Upper lobe of left lung (tissue), 4 donors: ENCODE results near the gene CFAP157.

Source experiments
- EP300 ChIP-seq, 4 donors: sonication (generic); formaldehyde crosslinking; IDR thresholded peaks; one replicate each; pipeline ENCODE4 v1.5.1; 2017; ENCODE audit warnings: antibody characterized with exemption in 4 of 4, control low read depth in 2 of 4
- POLR2A ChIP-seq, 4 donors: fragments of 450-650 bp; IDR thresholded peaks; one replicate each; pipeline ENCODE4 v1.5.1; 2016 to 2017; ENCODE audit warnings: antibody characterized with exemption in 4 of 4, mild to moderate bottlenecking in 2 of 4
- POLR2AphosphoS5 ChIP-seq, 2 donors: sonication (generic); formaldehyde crosslinking; IDR thresholded peaks; one replicate each; pipeline ENCODE4 v1.5.1; 2017; ENCODE audit warnings: antibody characterized with exemption in 2 of 2
- TF ChIP-seq, protein P1 (sequence below), 6 experiments: fragments of 450-650 bp in 4 of 6; fragments of 200-600 bp in 2 of 6; sonication (generic) in 2 of 6; IDR thresholded peaks; one replicate each; pipeline ENCODE4 v1.5.1; 2016 to 2019; ENCODE audit warnings: antibody characterized with exemption in 6 of 6

DNA sequence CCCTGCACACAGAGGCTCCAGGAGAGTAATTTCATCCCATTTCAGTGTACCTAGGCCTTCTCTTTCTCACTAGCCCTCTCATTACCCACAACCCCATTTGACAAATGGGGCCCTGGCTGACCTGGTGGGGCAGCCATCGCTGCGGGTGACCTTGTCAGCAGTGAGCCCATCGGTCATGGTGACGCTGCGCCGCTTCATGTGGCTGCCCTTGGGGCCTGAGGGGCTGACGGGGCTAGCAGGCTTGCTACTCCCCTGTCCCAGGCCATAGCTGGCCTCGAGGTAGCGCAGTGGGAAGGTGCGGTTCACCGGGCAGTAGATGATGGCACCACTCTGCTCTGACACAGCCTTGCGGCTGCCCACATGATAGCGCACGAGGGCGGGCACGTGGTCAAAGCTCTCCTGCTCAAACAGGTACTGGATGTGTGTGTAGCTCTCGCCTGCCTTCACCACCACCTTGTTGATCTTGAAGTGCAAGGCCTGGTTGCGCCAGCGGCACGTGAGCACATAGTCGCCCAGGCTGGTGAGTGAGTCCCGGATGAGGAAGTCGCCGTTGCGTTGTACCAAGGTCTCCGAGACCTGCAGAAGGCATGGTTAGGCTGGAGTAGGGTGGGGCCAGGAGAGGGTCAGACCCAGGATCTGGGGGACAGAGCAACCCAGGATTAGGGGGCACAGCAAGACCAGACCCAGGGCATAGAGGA, 42.5 kb downstream of the CFAP157 start:
- TF ChIP-seq, protein P1, sequence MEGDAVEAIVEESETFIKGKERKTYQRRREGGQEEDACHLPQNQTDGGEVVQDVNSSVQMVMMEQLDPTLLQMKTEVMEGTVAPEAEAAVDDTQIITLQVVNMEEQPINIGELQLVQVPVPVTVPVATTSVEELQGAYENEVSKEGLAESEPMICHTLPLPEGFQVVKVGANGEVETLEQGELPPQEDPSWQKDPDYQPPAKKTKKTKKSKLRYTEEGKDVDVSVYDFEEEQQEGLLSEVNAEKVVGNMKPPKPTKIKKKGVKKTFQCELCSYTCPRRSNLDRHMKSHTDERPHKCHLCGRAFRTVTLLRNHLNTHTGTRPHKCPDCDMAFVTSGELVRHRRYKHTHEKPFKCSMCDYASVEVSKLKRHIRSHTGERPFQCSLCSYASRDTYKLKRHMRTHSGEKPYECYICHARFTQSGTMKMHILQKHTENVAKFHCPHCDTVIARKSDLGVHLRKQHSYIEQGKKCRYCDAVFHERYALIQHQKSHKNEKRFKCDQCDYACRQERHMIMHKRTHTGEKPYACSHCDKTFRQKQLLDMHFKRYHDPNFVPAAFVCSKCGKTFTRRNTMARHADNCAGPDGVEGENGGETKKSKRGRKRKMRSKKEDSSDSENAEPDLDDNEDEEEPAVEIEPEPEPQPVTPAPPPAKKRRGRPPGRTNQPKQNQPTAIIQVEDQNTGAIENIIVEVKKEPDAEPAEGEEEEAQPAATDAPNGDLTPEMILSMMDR (IDR thresholded peaks at IDR 0.05), result no peak
- TF ChIP-seq POLR2A (IDR thresholded peaks at IDR 0.05) (no peak), POLR2AphosphoS5 (IDR thresholded peaks at IDR 0.05) (no peak), EP300 (IDR thresholded peaks at IDR 0.05) (no peak)
